Esophagus (tissue), 2 donors: Measurements from ENCODE around the gene TSPAN31. TPM values are rescaled to one million over a fixed set of nuclear protein-coding genes. Genes with fewer than 3 reads are reported as not detected.
A peak's percentile ranks its signal among the peaks of the same experiment; 100 is the strongest.

ENCODE experiments used
- H3K27ac ChIP-seq, 2 donors: one replicate each; pipeline ENCODE4 v1.5.1; 2013; ENCODE audit warnings: low read depth in 2 of 2, mild to moderate bottlenecking in 2 of 2, inconsistent platforms in 1 of 2, low read length in 1 of 2, moderate library complexity in 1 of 2
- H3K27me3 ChIP-seq, 2 donors: one replicate each; pipeline ENCODE4 v1.6.1; 2013; ENCODE audit warnings: low read length in 2 of 2, control low read depth in 1 of 2, mild to moderate bottlenecking in 1 of 2; ENCODE audit not compliant: insufficient read depth in 2 of 2, control insufficient read depth in 1 of 2
- H3K36me3 ChIP-seq, 2 donors: one replicate each; pipeline ENCODE4 v1.6.1; 2013; ENCODE audit warnings: low read length in 1 of 2; ENCODE audit not compliant: control insufficient read depth in 2 of 2, insufficient read depth in 2 of 2
- H3K4me1 ChIP-seq, 2 donors: one replicate each; pipeline ENCODE4 v1.6.1; 2013; ENCODE audit warnings: low read length in 1 of 2; ENCODE audit not compliant: control insufficient read depth in 2 of 2, insufficient read depth in 2 of 2
- H3K4me3 ChIP-seq, 2 donors: one replicate each; pipeline ENCODE4 v1.5.1; 2013; ENCODE audit warnings: low read length in 2 of 2, mild to moderate bottlenecking in 2 of 2, low read depth in 1 of 2, moderate library complexity in 1 of 2
- H3K9me3 ChIP-seq, 2 donors: one replicate each; pipeline ENCODE4 v1.6.1; 2013; ENCODE audit warnings: mild to moderate bottlenecking in 2 of 2, low read depth in 1 of 2, low read length in 1 of 2, moderate library complexity in 1 of 2; ENCODE audit not compliant: control insufficient read depth in 2 of 2, insufficient read depth in 1 of 2
- WGBS, 2 donors: extraction: QIAGEN DNeasy Blood & Tissue Kit; methylation state at CpG; one replicate each; pipeline ENCODE4 v1.1.7; 2013; 5-methylcytosine and 5-hydroxymethylcytosine counted together
- polyA plus RNA-seq, 2 donors: library from polyadenylated mRNA; stranded (reverse); fragments of 200-250 nt; gene quantifications; one replicate each; pipeline ENCODE4 v1.2.3, GENCODE V29; 2013
- donor health status: healthy with polysubstance abuse.
- donor health status: Bipolar disorder and iron deficiency.

The TSPAN31 gene
- polyA plus RNA-seq, 2 donors: 16.3 to 19.8 TPM

- WGBS, 2 donors: 64 to 69% methylated on average over 4 of the region's 4 CpGs
- H3K27me3 ChIP-seq: peaks cover 0 to 25% of the 10 kb centered on the region in 2 donors
- no peaks in the 10 kb centered on the region for H3K9me3 ChIP-seq
- no peak overlapping the region for H3K4me3 ChIP-seq
- peaks cover 0 to 2% of the 10 kb centered on the region in 2 donors for H3K36me3 ChIP-seq
- peaks cover 6 to 7% of the 10 kb centered on the region in 2 donors for H3K4me1 ChIP-seq
- no peak overlapping the region for H3K27ac ChIP-seq
Observed at GRCh38 chr12:57734591-57734990, 10.2 kb upstream of the TSPAN31 start.

GRCh38 chr12:57735198-57735855 is 9.5 kb upstream of the TSPAN31 start:
- H3K27ac ChIP-seq: no peak overlapping the region
- peaks cover 0 to 2% of the 10 kb centered on the region in 2 donors for H3K36me3 ChIP-seq
- H3K4me3 ChIP-seq: no peak overlapping the region
- H3K4me1 ChIP-seq: peaks cover 6 to 7% of the 10 kb centered on the region in 2 donors
- H3K9me3 ChIP-seq: no peaks in the 10 kb centered on the region
- WGBS, 2 donors: 30 to 34% methylated on average over 7 to 8 of the region's 8 CpGs
- H3K27me3 ChIP-seq: peaks cover 0 to 29% of the 10 kb centered on the region in 2 donors

GRCh38 chr12:57735952-57736740 is 8.7 kb upstream of the TSPAN31 start:
- Histone ChIP-seq H3K9me3 (no peaks in the 10 kb centered on the region), H3K27me3 (peaks cover 0 to 29% of the 10 kb centered on the region in 2 donors), H3K36me3 (peaks cover 0 to 2% of the 10 kb centered on the region in 2 donors), H3K4me1 (peaks cover 6 to 7% of the 10 kb centered on the region in 2 donors), H3K4me3 (no peak overlapping the region), H3K27ac (no peak overlapping the region)
- 18 to 31% methylated on average over 44 to 49 of the region's 49 CpGs for WGBS, 2 donors

GRCh38 chr12:57736741-57737466 is 7.9 kb upstream of the TSPAN31 start:
- H3K4me3 ChIP-seq: no peak overlapping the region
- no peaks in the 10 kb centered on the region for H3K9me3 ChIP-seq
- H3K36me3 ChIP-seq: peaks cover 0 to 2% of the 10 kb centered on the region in 2 donors
- peaks cover 0 to 29% of the 10 kb centered on the region in 2 donors for H3K27me3 ChIP-seq
- H3K4me1 ChIP-seq: peaks cover 6 to 7% of the 10 kb centered on the region in 2 donors
- H3K27ac ChIP-seq: no peak overlapping the region
- 26 to 27% methylated on average over 31 of the region's 31 CpGs for WGBS, 2 donors

GRCh38 chr12:57737467-57738460 is 7.1 kb upstream of the TSPAN31 start:
- peaks cover 0 to 2% of the 10 kb centered on the region in 2 donors for H3K36me3 ChIP-seq
- WGBS, 2 donors: 22 to 24% methylated on average over 76 to 110 of the region's 110 CpGs
- peaks cover 6 to 7% of the 10 kb centered on the region in 2 donors for H3K4me1 ChIP-seq
- H3K9me3 ChIP-seq: no peaks in the 10 kb centered on the region
- H3K27me3 ChIP-seq: peaks cover 0 to 29% of the 10 kb centered on the region in 2 donors
- peak overlapping the region; percentile 5 to 8 for H3K4me3 ChIP-seq
- H3K27ac ChIP-seq: no peak overlapping the region

- peak within 1 kb of the TSS; percentile 5 to 8 for H3K4me3 ChIP-seq
- H3K27me3 ChIP-seq: peaks cover 0 to 29% of the 10 kb centered on the region in 2 donors
- no peak within 1 kb of the TSS for H3K27ac ChIP-seq
- H3K36me3 ChIP-seq: peaks cover 0 to 2% of the 10 kb centered on the region in 2 donors
- 19 to 20% methylated on average over 18 to 36 of the region's 36 CpGs for WGBS, 2 donors
- H3K4me1 ChIP-seq: peaks cover 6 to 7% of the 10 kb centered on the region in 2 donors
- H3K9me3 ChIP-seq: no peaks in the 10 kb centered on the region
Observed at GRCh38 chr12:57738661-57739237, 6.1 kb upstream of the TSPAN31 start, which contains the start of gene AGAP2. TSS of gene AGAP2 (minus strand) at chr12:57738742. CDS start at chr12:57738246, 496 bp downstream.

- H3K4me3 ChIP-seq: no peak overlapping the region
- no peak overlapping the region for H3K27ac ChIP-seq
- 27 to 31% methylated on average over 7 of the region's 7 CpGs for WGBS, 2 donors
- peaks cover 0 to 2% of the 10 kb centered on the region in 2 donors for H3K36me3 ChIP-seq
- peaks cover 0 to 29% of the 10 kb centered on the region in 2 donors for H3K27me3 ChIP-seq
- no peaks in the 10 kb centered on the region for H3K9me3 ChIP-seq
- H3K4me1 ChIP-seq: peaks cover 7 to 8% of the 10 kb centered on the region in 2 donors
Observed at GRCh38 chr12:57739387-57739786, 5.5 kb upstream of the TSPAN31 start.

- Histone ChIP-seq H3K27me3 (peaks cover 0 to 29% of the 10 kb centered on the region in 2 donors), H3K27ac (no peak overlapping the region), H3K4me3 (no peak overlapping the region), H3K36me3 (peaks cover 0 to 2% of the 10 kb centered on the region in 2 donors), H3K4me1 (peaks cover 7 to 9% of the 10 kb centered on the region in 2 donors), H3K9me3 (no peaks in the 10 kb centered on the region)
- 32 to 45% methylated on average over 10 of the region's 10 CpGs for WGBS, 2 donors
Observed at GRCh38 chr12:57739914-57740538, 4.8 kb upstream of the TSPAN31 start.
